ENCODE results near the gene DSPP.

The DSPP gene

GRCh38 chr4:87584222-87584908 is 24.0 kb upstream of the DSPP start:
- Histone ChIP-seq H3K9ac (ENCODE audit: low read depth, low read length, poor library complexity, severe bottlenecking) (no peak overlapping the region), H3F3A (ENCODE audit: low read depth) (no peaks in the 10 kb centered on the region), H2AFZ (ENCODE audit: low read length) (no peak overlapping the region), H3K4me3 (ENCODE audit: low read length, poor library complexity, severe bottlenecking) (no peak overlapping the region), H3K9me3 (ENCODE audit: insufficient read depth, low read depth, low read length) (no peaks in the 10 kb centered on the region), H3K4me2 (ENCODE audit: low read depth, low read length, poor library complexity, severe bottlenecking) (no peak overlapping the region), H3K36me3 (ENCODE audit: insufficient read depth, low read length) (no peaks in the 10 kb centered on the region), H3K27me3 (ENCODE audit: insufficient read depth, low read length, poor library complexity, severe bottlenecking) (no peaks in the 10 kb centered on the region), H3K79me2 (ENCODE audit: insufficient read depth, low read length) (no peaks in the 10 kb centered on the region), H3K4me1 (ENCODE audit: insufficient read depth, low read length, poor library complexity, severe bottlenecking) (no peaks in the 10 kb centered on the region), H3K9me2 (replicated peaks; ENCODE audit: low read depth, low read length) (no peaks in the 10 kb centered on the region), H4K20me1 (ENCODE audit: insufficient read depth, low read length, poor library complexity, severe bottlenecking) (no peaks in the 10 kb centered on the region)
- TF ChIP-seq EZH2phosphoT487 (IDR thresholded peaks at IDR 0.05; ENCODE audit: borderline replicate concordance) (no peak), CTCF (conservative IDR thresholded peaks at IDR 0.05; ENCODE audit: low read length) (no peak)

- Histone ChIP-seq H3K9ac (ENCODE audit: low read depth, low read length, poor library complexity, severe bottlenecking) (no peak overlapping the region), H3K4me2 (ENCODE audit: low read depth, low read length, poor library complexity, severe bottlenecking) (no peak overlapping the region), H2AFZ (ENCODE audit: low read length) (no peak overlapping the region)
Measured at GRCh38 chr4:87589531-87589930, 18.8 kb upstream of the DSPP start.

GRCh38 chr4:87592124-87592523 is 16.2 kb upstream of the DSPP start:
- H3K9me2 ChIP-seq (replicated peaks; ENCODE audit: low read depth, low read length): no peaks in the 10 kb centered on the region
- no peak overlapping the region for H3K4me3 ChIP-seq (ENCODE audit: low read length, poor library complexity, severe bottlenecking)
- no peak overlapping the region for H3K9ac ChIP-seq (ENCODE audit: low read depth, low read length, poor library complexity, severe bottlenecking)
- no peaks in the 10 kb centered on the region for H3K9me3 ChIP-seq (ENCODE audit: insufficient read depth, low read depth, low read length)
- no peak overlapping the region for H3K4me2 ChIP-seq (ENCODE audit: low read depth, low read length, poor library complexity, severe bottlenecking)
- no peaks in the 10 kb centered on the region for H3K36me3 ChIP-seq (ENCODE audit: insufficient read depth, low read length)
- no peaks in the 10 kb centered on the region for H3K4me1 ChIP-seq (ENCODE audit: insufficient read depth, low read length, poor library complexity, severe bottlenecking)
- no peak for TF ChIP-seq CTCF (conservative IDR thresholded peaks at IDR 0.05; ENCODE audit: low read length)
- TF ChIP-seq EZH2phosphoT487 (IDR thresholded peaks at IDR 0.05; ENCODE audit: borderline replicate concordance): no peak
- H4K20me1 ChIP-seq (ENCODE audit: insufficient read depth, low read length, poor library complexity, severe bottlenecking): no peaks in the 10 kb centered on the region
- no peaks in the 10 kb centered on the region for H3K79me2 ChIP-seq (ENCODE audit: insufficient read depth, low read length)
- H3K27me3 ChIP-seq (ENCODE audit: insufficient read depth, low read length, poor library complexity, severe bottlenecking): no peaks in the 10 kb centered on the region
- H3F3A ChIP-seq (ENCODE audit: low read depth): no peaks in the 10 kb centered on the region
- H2AFZ ChIP-seq (ENCODE audit: low read length): no peak overlapping the region

More at GRCh38 chr4:87589531-87589930, 18.8 kb upstream of the DSPP start:
- Histone ChIP-seq H3K36me3 (ENCODE audit: insufficient read depth, low read length) (no peaks in the 10 kb centered on the region), H3K9me2 (replicated peaks; ENCODE audit: low read depth, low read length) (no peaks in the 10 kb centered on the region), H3K9me3 (ENCODE audit: insufficient read depth, low read depth, low read length) (no peaks in the 10 kb centered on the region), H3K79me2 (ENCODE audit: insufficient read depth, low read length) (no peaks in the 10 kb centered on the region), H3F3A (ENCODE audit: low read depth) (no peaks in the 10 kb centered on the region), H3K27me3 (ENCODE audit: insufficient read depth, low read length, poor library complexity, severe bottlenecking) (no peaks in the 10 kb centered on the region), H3K4me3 (ENCODE audit: low read length, poor library complexity, severe bottlenecking) (no peak overlapping the region), H4K20me1 (ENCODE audit: insufficient read depth, low read length, poor library complexity, severe bottlenecking) (no peaks in the 10 kb centered on the region), H3K4me1 (ENCODE audit: insufficient read depth, low read length, poor library complexity, severe bottlenecking) (no peaks in the 10 kb centered on the region)
- TF ChIP-seq CTCF (conservative IDR thresholded peaks at IDR 0.05; ENCODE audit: low read length) (no peak), EZH2phosphoT487 (IDR thresholded peaks at IDR 0.05; ENCODE audit: borderline replicate concordance) (no peak)
